HG03342 (cell line): Measurements from ENCODE around the gene RFNG.

Source experiments
- ATAC-seq: cut with Tn5 transposase; IDR thresholded peaks from one replicate; pipeline ENCODE4 v1.9.1; 2021; ENCODE audit warnings: mild to moderate bottlenecking, moderate library complexity; ENCODE audit not compliant: unreplicated experiment

The RFNG gene

GRCh38 chr17:82059272-82060000, 7.8 kb upstream of the RFNG start:
- no peak for ATAC-seq

GRCh38 chr17:82058855-82059249, 7.2 kb upstream of the RFNG start:
- ATAC-seq: no peak

- no peak for ATAC-seq
These were observed 6.7 kb upstream of the RFNG start for GRCh38 chr17:82058230-82058854.

GRCh38 chr17:82056729-82057621, 5.4 kb upstream of the RFNG start:
- ATAC-seq: no peak

- ATAC-seq: no peak
These were observed 4.5 kb upstream of the RFNG start for GRCh38 chr17:82055965-82056728.

GRCh38 chr17:82055023-82055964, 3.7 kb upstream of the RFNG start:
- ATAC-seq: no peak

GRCh38 chr17:82054351-82055022, 2.9 kb upstream of the RFNG start:
- no peak for ATAC-seq

GRCh38 chr17:82053556-82054263, 2.1 kb upstream of the RFNG start:
- no peak for ATAC-seq

- ATAC-seq: no peak
These were observed 1.5 kb upstream of the RFNG start for GRCh38 chr17:82053130-82053529.

GRCh38 chr17:82052638-82053059, 1.0 kb upstream of the RFNG start:
- no peak for ATAC-seq

- no peak for ATAC-seq
These were observed 610 bp downstream of the RFNG start for GRCh38 chr17:82050761-82051641.

GRCh38 chr17:82050152-82050760, 1.4 kb downstream of the RFNG start:
- ATAC-seq: no peak

GRCh38 chr17:82049521-82049971, 2.1 kb downstream of the RFNG start:
- ATAC-seq: no peak

- no peak for ATAC-seq
These were observed 2.5 kb downstream of the RFNG start for GRCh38 chr17:82049106-82049505.

GRCh38 chr17:82048571-82048971, 3.0 kb downstream of the RFNG start:
- no peak for ATAC-seq

- no peak for ATAC-seq
These were observed 3.6 kb downstream of the RFNG start for GRCh38 chr17:82047914-82048570.

- ATAC-seq: no peak
These were observed 4.2 kb downstream of the RFNG start for GRCh38 chr17:82047379-82047778.
